Measurements from ENCODE around the gene TIAM2.
"Not testable (repeated sequence)": the region's sequence is repeated elsewhere in the genome, so short reads cannot be mapped to it uniquely, and the experiment has no call there.

The TIAM2 gene

GRCh38 chr6:155268088-155268867 lies 273.2 kb downstream of the TIAM2 start:
- not testable (repeated sequence) for DNase-seq

- DNase-seq = no peak
Measured at GRCh38 chr6:155269765-155270164, 274.6 kb downstream of the TIAM2 start.

- no peak for DNase-seq
Measured at GRCh38 chr6:155270561-155271091, 275.5 kb downstream of the TIAM2 start.

GRCh38 chr6:155271145-155271544 lies 276.0 kb downstream of the TIAM2 start:
- DNase-seq = no peak

- DNase-seq = no peak
Measured at GRCh38 chr6:155272353-155273232, 277.5 kb downstream of the TIAM2 start.

GRCh38 chr6:155273431-155273830 lies 278.3 kb downstream of the TIAM2 start:
- DNase-seq = no peak

GRCh38 chr6:155274106-155274505 lies 279.0 kb downstream of the TIAM2 start:
- DNase-seq = no peak

- DNase-seq = no peak
Measured at GRCh38 chr6:155274533-155274932, 279.4 kb downstream of the TIAM2 start.

- no peak for DNase-seq
Measured at GRCh38 chr6:155275808-155276480, 280.8 kb downstream of the TIAM2 start.

GRCh38 chr6:155276638-155277037 lies 281.5 kb downstream of the TIAM2 start:
- no peak for DNase-seq

GRCh38 chr6:155278319-155279049 lies 283.4 kb downstream of the TIAM2 start:
- no peak for DNase-seq

GRCh38 chr6:155284775-155285174 lies 289.7 kb downstream of the TIAM2 start:
- no peak for DNase-seq

GRCh38 chr6:155287762-155288161 lies 292.6 kb downstream of the TIAM2 start:
- no peak for DNase-seq

GRCh38 chr6:155290491-155290890 lies 295.4 kb downstream of the TIAM2 start:
- no peak for DNase-seq

GRCh38 chr6:155291291-155291690 lies 296.2 kb downstream of the TIAM2 start:
- DNase-seq = no peak

- DNase-seq = no peak
Measured at GRCh38 chr6:155292711-155293110, 297.6 kb downstream of the TIAM2 start.

GRCh38 chr6:155297669-155298068 lies 302.6 kb downstream of the TIAM2 start:
- DNase-seq = no peak

GRCh38 chr6:155301867-155302266 lies 306.8 kb downstream of the TIAM2 start:
- DNase-seq = no peak

- no peak for DNase-seq
Measured at GRCh38 chr6:155303361-155303870, 308.3 kb downstream of the TIAM2 start.

- DNase-seq = no peak
Measured at GRCh38 chr6:155306958-155307357, 311.8 kb downstream of the TIAM2 start.
